GM12864 (cell line): ENCODE data around the gene SSBP3.

Experiments
- DNase-seq: peaks from one replicate; pipeline ENCODE4 v3.0.0-alpha.2; 2011; ENCODE audit warnings: low read depth
- H3K4me3 ChIP-seq: 2 replicates; pipeline ENCODE4 v1.5.1; 2011; ENCODE audit warnings: mild to moderate bottlenecking, low read depth, low read length, control low read depth
- CTCF ChIP-seq: IDR thresholded peaks from 2 replicates; pipeline ENCODE4 v1.5.1; 2011; ENCODE audit warnings: low read depth, mild to moderate bottlenecking, moderate library complexity, low read length, control low read depth, inconsistent platforms; ENCODE audit errors: missing control alignments

Gene SSBP3

DNA sequence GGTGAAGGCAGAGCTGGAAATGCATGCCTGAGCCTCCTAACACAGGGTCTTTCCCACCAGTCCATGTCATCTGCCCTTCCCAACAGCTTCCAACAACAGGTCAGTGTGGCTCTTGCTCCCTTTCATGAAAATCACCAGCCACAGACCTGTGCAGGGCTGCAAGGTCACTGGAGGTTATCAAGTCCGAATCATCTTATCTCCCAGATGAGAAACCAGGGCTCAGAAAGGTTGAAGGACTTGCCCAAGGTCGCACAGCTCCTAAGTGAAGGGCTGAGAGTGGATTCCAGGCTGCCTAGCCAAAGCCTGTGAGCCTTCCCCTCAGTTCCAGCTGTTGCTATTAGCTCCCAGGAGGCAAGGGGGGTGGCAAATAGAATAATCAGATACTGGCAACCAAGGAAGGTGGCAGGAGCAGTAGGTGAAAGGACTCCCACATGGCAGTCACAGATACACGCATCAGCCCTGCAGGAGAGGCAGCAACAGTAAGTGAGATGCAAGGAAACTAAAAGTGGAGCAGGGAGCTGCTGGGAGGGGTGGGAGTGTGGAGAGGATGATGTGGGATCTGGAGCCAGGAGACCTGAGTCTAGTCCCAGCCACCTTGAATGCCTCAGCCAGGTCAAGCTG, 74.2 kb downstream of the SSBP3 start:
- no peak overlapping the region for H3K4me3 ChIP-seq
- TF ChIP-seq CTCF = no peak
- no peak for DNase-seq

GRCh38 chr1:54331091-54331772, 75.0 kb downstream of the SSBP3 start:
- TF ChIP-seq CTCF = no peak
- H3K4me3 ChIP-seq = no peak overlapping the region
- DNase-seq = no peak

- no peak for TF ChIP-seq CTCF
- H3K4me3 ChIP-seq = no peak overlapping the region
- DNase-seq = no peak
These were observed 76.7 kb downstream of the SSBP3 start for GRCh38 chr1:54329312-54330003.

- TF ChIP-seq CTCF = no peak
- peak; percentile 5 for DNase-seq
- H3K4me3 ChIP-seq = no peak overlapping the region
These were observed 78.0 kb downstream of the SSBP3 start for GRCh38 chr1:54328066-54328636.

DNA sequence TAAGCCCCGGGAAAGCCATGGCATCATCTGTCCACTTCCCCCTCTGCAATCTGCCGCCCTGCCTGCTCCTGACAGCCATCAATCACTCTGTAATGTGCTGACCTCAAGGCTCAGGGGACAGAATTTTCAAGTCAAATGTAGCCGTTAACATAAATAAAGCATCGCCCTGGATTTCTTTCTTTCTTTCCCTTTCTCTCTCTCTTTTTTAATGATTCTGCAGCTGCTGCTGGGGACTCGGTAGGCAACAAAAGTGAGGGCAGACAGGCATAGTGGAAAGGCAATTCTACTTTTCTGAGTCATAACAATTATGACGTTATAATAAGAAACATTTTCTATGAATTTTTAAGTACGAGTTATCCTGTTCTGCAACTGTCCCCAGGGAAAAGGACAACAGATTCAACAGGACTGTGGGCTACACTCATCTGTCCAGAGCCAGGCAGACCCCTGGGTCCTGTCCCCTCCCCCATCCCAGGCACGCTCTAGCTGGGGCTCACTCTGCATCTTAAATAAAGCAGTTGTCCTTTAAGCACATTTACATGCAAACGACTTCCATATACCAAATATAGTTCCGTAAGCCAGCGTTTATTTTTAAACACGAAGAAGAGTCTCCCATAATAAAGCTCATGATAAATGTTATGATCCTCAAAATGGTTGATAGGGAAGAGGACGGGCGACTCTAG, 78.7 kb downstream of the SSBP3 start:
- no peak overlapping the region for H3K4me3 ChIP-seq
- no peak for DNase-seq
- no peak for TF ChIP-seq CTCF

- H3K4me3 ChIP-seq = no peak overlapping the region
- no peak for DNase-seq
- no peak for TF ChIP-seq CTCF
These were observed 79.4 kb downstream of the SSBP3 start for GRCh38 chr1:54326543-54327385.
